ENCODE data around the gene NT5DC2. TPM values are rescaled to one million over a fixed set of nuclear protein-coding genes. Genes with fewer than 3 reads are reported as not detected.

Gene NT5DC2
- total RNA-seq, 2 experiments from 2014 or later, result 46.9 to 49.5 TPM

GRCh38 chr3:52552089-52552488 is 18.4 kb upstream of the NT5DC2 start:
- peak overlapping the region; percentile 5 for H3K27ac Mint-ChIP-seq
- no peak overlapping the region for H3K4me3 Mint-ChIP-seq
- H3K4me1 Mint-ChIP-seq (ENCODE audit: low read depth), result no peaks in the 10 kb centered on the region
- no peaks in the 10 kb centered on the region for H3K9me3 Mint-ChIP-seq
- ChIA-PET POLR2A (interaction anchor here (1.1 kb wide), 1 partner anchor 16 kb away, joined by 3 read pairs; the partner anchor contains the start of gene UQCC5), CTCF (interaction anchor here (0.8 to 1.0 kb wide), 2 partner anchors 9 to 21 kb away, joined by 3 read pairs; no protein-coding TSS in a partner anchor)
- peaks cover 30% of the 10 kb centered on the region for H3K36me3 Mint-ChIP-seq
- H3K27me3 Mint-ChIP-seq, result no peaks in the 10 kb centered on the region
- intact Hi-C loops (cut with micrococcal nuclease), result no loop called here
- no peak for DNase-seq

GRCh38 chr3:52551118-52551517 is 17.5 kb upstream of the NT5DC2 start:
- H3K27me3 Mint-ChIP-seq, result no peaks in the 10 kb centered on the region
- no peak for DNase-seq
- POLR2A ChIA-PET, result interaction anchor here (1.1 kb wide), 1 partner anchor 15 kb away, joined by 3 read pairs; the partner anchor contains the start of gene UQCC5
- H3K4me3 Mint-ChIP-seq, result no peak overlapping the region
- H3K9me3 Mint-ChIP-seq, result no peaks in the 10 kb centered on the region
- no peak overlapping the region for H3K27ac Mint-ChIP-seq
- no peaks in the 10 kb centered on the region for H3K4me1 Mint-ChIP-seq (ENCODE audit: low read depth)
- H3K36me3 Mint-ChIP-seq, result peaks cover 32% of the 10 kb centered on the region
- intact Hi-C loops (cut with micrococcal nuclease), result no loop called here
- CTCF ChIA-PET, result no interaction called here

- H3K27me3 Mint-ChIP-seq, result no peaks in the 10 kb centered on the region
- no peak for DNase-seq
- no peak overlapping the region for H3K27ac Mint-ChIP-seq
- ChIA-PET CTCF (no interaction called here), POLR2A (interaction anchor here (1.5 kb wide), 1 partner anchor 10 kb away, joined by 5 read pairs; no protein-coding TSS in a partner anchor)
- intact Hi-C loops (cut with micrococcal nuclease), result no loop called here
- no peak overlapping the region for H3K4me3 Mint-ChIP-seq
- peaks cover 22% of the 10 kb centered on the region for H3K36me3 Mint-ChIP-seq
- H3K9me3 Mint-ChIP-seq, result no peaks in the 10 kb centered on the region
- no peaks in the 10 kb centered on the region for H3K4me1 Mint-ChIP-seq (ENCODE audit: low read depth)
Observed at GRCh38 chr3:52547143-52547542, 13.5 kb upstream of the NT5DC2 start.

GRCh38 chr3:52546111-52546901 is 12.6 kb upstream of the NT5DC2 start:
- no peak overlapping the region for H3K4me3 Mint-ChIP-seq
- no peak for DNase-seq
- no peaks in the 10 kb centered on the region for H3K4me1 Mint-ChIP-seq (ENCODE audit: low read depth)
- no peak overlapping the region for H3K27ac Mint-ChIP-seq
- H3K9me3 Mint-ChIP-seq, result no peaks in the 10 kb centered on the region
- intact Hi-C loops (cut with micrococcal nuclease), result no loop called here
- H3K36me3 Mint-ChIP-seq, result peaks cover 24% of the 10 kb centered on the region
- H3K27me3 Mint-ChIP-seq, result no peaks in the 10 kb centered on the region
- CTCF ChIA-PET, result no interaction called here
- POLR2A ChIA-PET, result interaction anchor here (1.5 kb wide), 1 partner anchor 9 kb away, joined by 5 read pairs; no protein-coding TSS in a partner anchor

- H3K27me3 Mint-ChIP-seq, result no peaks in the 10 kb centered on the region
- DNase-seq, result no peak
- H3K27ac Mint-ChIP-seq, result no peak overlapping the region
- ChIA-PET POLR2A (no interaction called here), CTCF (interaction anchor here (1.6 kb wide), 1 partner anchor 151 kb away, joined by 3 read pairs; no protein-coding TSS in a partner anchor)
- H3K36me3 Mint-ChIP-seq, result peaks cover 27% of the 10 kb centered on the region
- intact Hi-C loops (cut with micrococcal nuclease), result no loop called here
- H3K4me3 Mint-ChIP-seq, result no peak overlapping the region
- H3K4me1 Mint-ChIP-seq (ENCODE audit: low read depth), result peaks cover 3% of the 10 kb centered on the region
- H3K9me3 Mint-ChIP-seq, result no peaks in the 10 kb centered on the region
Observed at GRCh38 chr3:52544937-52545336, 11.3 kb upstream of the NT5DC2 start.

GRCh38 chr3:52541050-52541449 is 7.4 kb upstream of the NT5DC2 start:
- H3K4me3 Mint-ChIP-seq, result no peak overlapping the region
- no peaks in the 10 kb centered on the region for H3K9me3 Mint-ChIP-seq
- intact Hi-C loops (cut with micrococcal nuclease), result no loop called here
- no peaks in the 10 kb centered on the region for H3K27me3 Mint-ChIP-seq
- peaks cover 27% of the 10 kb centered on the region for H3K4me1 Mint-ChIP-seq (ENCODE audit: low read depth)
- no peak for DNase-seq
- H3K27ac Mint-ChIP-seq, result peak overlapping the region; percentile 33
- CTCF ChIA-PET, result no interaction called here
- H3K36me3 Mint-ChIP-seq, result peaks cover 21% of the 10 kb centered on the region
- POLR2A ChIA-PET, result no interaction called here

GRCh38 chr3:52539010-52539653 is 5.5 kb upstream of the NT5DC2 start:
- Mint-ChIP-seq H3K4me1 (ENCODE audit: low read depth) (peaks cover 34% of the 10 kb centered on the region), H3K36me3 (peaks cover 21% of the 10 kb centered on the region), H3K27me3 (no peaks in the 10 kb centered on the region), H3K4me3 (no peak overlapping the region), H3K27ac (peak overlapping the region; percentile 44), H3K9me3 (no peaks in the 10 kb centered on the region)
- intact Hi-C loops (cut with micrococcal nuclease), result loop anchor here (10.0 kb wide), 5 partner anchors 254 to 1346 kb away; partner anchors contain the start of genes ACTR8, DUSP7, GLYCTK and SFMBT1
- ChIA-PET POLR2A (no interaction called here), CTCF (no interaction called here)
- DNase-seq, result no peak

- peak; percentile 9 for DNase-seq
- Mint-ChIP-seq H3K36me3 (peaks cover 21% of the 10 kb centered on the region), H3K9me3 (no peaks in the 10 kb centered on the region), H3K4me1 (ENCODE audit: low read depth) (peaks cover 34% of the 10 kb centered on the region), H3K27me3 (no peaks in the 10 kb centered on the region), H3K4me3 (peak overlapping the region; percentile 92), H3K27ac (peak overlapping the region; percentile 21)
- ChIA-PET POLR2A (interaction anchor here (1.5 kb wide), 1 partner anchor 9 kb away, joined by 5 read pairs; no protein-coding TSS in a partner anchor), CTCF (no interaction called here)
- intact Hi-C loops (cut with micrococcal nuclease), result loop anchor here (10.0 kb wide), 5 partner anchors 253 to 1347 kb away; partner anchors contain the start of genes ACTR8, DUSP7, GLYCTK and SFMBT1
Observed at GRCh38 chr3:52537726-52538421, 4.2 kb upstream of the NT5DC2 start.

GRCh38 chr3:52537165-52537620 is 3.5 kb upstream of the NT5DC2 start:
- peaks cover 39% of the 10 kb centered on the region for H3K4me1 Mint-ChIP-seq (ENCODE audit: low read depth)
- ChIA-PET CTCF (no interaction called here), POLR2A (interaction anchor here (1.5 kb wide), 1 partner anchor 9 kb away, joined by 5 read pairs; no protein-coding TSS in a partner anchor)
- intact Hi-C loops (cut with micrococcal nuclease), result loop anchor here (10.0 kb wide), 5 partner anchors 252 to 1348 kb away; partner anchors contain the start of genes ACTR8, DUSP7, GLYCTK and SFMBT1
- no peak for DNase-seq
- H3K9me3 Mint-ChIP-seq, result no peaks in the 10 kb centered on the region
- H3K36me3 Mint-ChIP-seq, result peaks cover 21% of the 10 kb centered on the region
- no peaks in the 10 kb centered on the region for H3K27me3 Mint-ChIP-seq
- H3K4me3 Mint-ChIP-seq, result peak overlapping the region; percentile 92
- H3K27ac Mint-ChIP-seq, result peak overlapping the region; percentile 92

GRCh38 chr3:52536369-52537164 is 2.9 kb upstream of the NT5DC2 start, which contains the start of gene UQCC5:
Gene UQCC5 (plus strand): TSS chr3:52536605. CDS start chr3:52536756, 151 bp downstream.
- Mint-ChIP-seq H3K9me3 (no peaks in the 10 kb centered on the region), H3K27me3 (no peaks in the 10 kb centered on the region), H3K27ac (peak within 1 kb of the TSS; percentile 92), H3K4me1 (ENCODE audit: low read depth) (peaks cover 41% of the 10 kb centered on the region), H3K4me3 (peak within 1 kb of the TSS; percentile 92), H3K36me3 (peaks cover 19% of the 10 kb centered on the region)
- peak; percentile 99 for DNase-seq
- ChIA-PET POLR2A (interaction anchor here (0.6 to 1.5 kb wide), 9 partner anchors 10 to 446 kb away, joined by 3 to 6 read pairs (median 3); no protein-coding TSS in a partner anchor), CTCF (interaction anchor here (0.9 kb wide), 1 partner anchor 169 kb away, joined by 5 read pairs; the partner anchor contains the start of genes GLT8D1 and SPCS1)
- intact Hi-C loops (cut with micrococcal nuclease), result loop anchor here (1.0 to 10.0 kb wide), 8 partner anchors 81 to 1348 kb away; partner anchors contain the start of genes ACTR8, DUSP7, GLYCTK and NISCH

- intact Hi-C loops (cut with micrococcal nuclease), result loop anchor here (1.0 to 10.0 kb wide), 8 partner anchors 81 to 1349 kb away; partner anchors contain the start of genes ACTR8, DUSP7, GLYCTK and NISCH
- POLR2A ChIA-PET, result interaction anchor here (0.6 to 1.2 kb wide), 8 partner anchors 16 to 447 kb away, joined by 3 to 6 read pairs (median 3); no protein-coding TSS in a partner anchor
- Mint-ChIP-seq H3K9me3 (no peaks in the 10 kb centered on the region), H3K4me1 (ENCODE audit: low read depth) (peaks cover 41% of the 10 kb centered on the region), H3K27ac (peak overlapping the region; percentile 92), H3K36me3 (peaks cover 15% of the 10 kb centered on the region), H3K27me3 (no peaks in the 10 kb centered on the region), H3K4me3 (peak overlapping the region; percentile 92)
- no peak for DNase-seq
- CTCF ChIA-PET, result interaction anchor here (0.9 kb wide), 1 partner anchor 170 kb away, joined by 5 read pairs; the partner anchor contains the start of genes GLT8D1 and SPCS1
Observed at GRCh38 chr3:52536112-52536368, 2.4 kb upstream of the NT5DC2 start.
